ENCODE data around the gene ZSWIM3. TPM values are rescaled to one million over a fixed set of nuclear protein-coding genes. Genes with fewer than 3 reads are reported as not detected.
"Not testable (repeated sequence)": the region's sequence is repeated elsewhere in the genome, so short reads cannot be mapped to it uniquely, and the experiment has no call there.

The ZSWIM3 gene
- total and polyA plus RNA-seq, 2 donors (not counting 3 experiments of a cell fraction or from before 2014, with no cell fraction given): 3.8 to 4.4 TPM

GRCh38 chr20:45899046-45899835 lies 41.8 kb downstream of the ZSWIM3 start:
- ChIA-PET POLR2A (interaction anchor here (0.6 to 0.7 kb wide), 2 partner anchors 35 to 36 kb away, joined by 4 read pairs; no protein-coding TSS in a partner anchor), CTCF (interaction anchor here (2.1 kb wide), 1 partner anchor 71 kb away, joined by 5 read pairs; no protein-coding TSS in a partner anchor)
- H3K36me3 ChIP-seq (ENCODE audit: control insufficient read depth in 2 of 2, extremely low read depth in 1 of 2, insufficient read depth in 2 of 2, low read length in 2 of 2): peaks cover 4 to 28% of the 10 kb centered on the region in 2 experiments
- no peaks in the 10 kb centered on the region for H3K9me3 ChIP-seq (replicated peaks; ENCODE audit: control insufficient read depth, insufficient read depth, low read length)
- H3K79me2 ChIP-seq (ENCODE audit: control insufficient read depth, insufficient read depth, low read length): no peaks in the 10 kb centered on the region
- H3K27me3 ChIP-seq (ENCODE audit: control insufficient read depth in 2 of 2, insufficient read depth in 2 of 2, low read length in 2 of 2): no peaks in the 10 kb centered on the region
- TF ChIP-seq MYC (IDR thresholded peaks at IDR 0.05; ENCODE audit: low read depth, low read length) (no peak), EZH2 (IDR thresholded peaks at IDR 0.05; ENCODE audit: borderline replicate concordance, low read depth, low read length, severe bottlenecking) (no peak), POLR2AphosphoS5 (IDR thresholded peaks at IDR 0.05; ENCODE audit: insufficient read depth, low read depth, low read length) (no peak), FOS (IDR thresholded peaks at IDR 0.05; ENCODE audit: borderline replicate concordance, insufficient read depth, low read length) (no peak), GATA2 (IDR thresholded peaks at IDR 0.05; ENCODE audit: insufficient read depth, insufficient read length, low read depth, low read length) (no peak), POLR2A (IDR thresholded peaks at IDR 0.05; ENCODE audit: low read depth, low read length) (no peak), MAX (IDR thresholded peaks at IDR 0.05; ENCODE audit: insufficient read depth, insufficient read length) (no peak), CTCF (IDR thresholded peaks at IDR 0.05; ENCODE audit: extremely low read depth in 1 of 2, insufficient read depth in 1 of 2, low read depth in 1 of 2, low read length in 2 of 2) (no peak), JUN (IDR thresholded peaks at IDR 0.05; ENCODE audit: borderline replicate concordance, insufficient read depth, insufficient read length, low read depth) (no peak)
- FAIRE-seq (no peak), DNase-seq (ENCODE audit: low read depth, low spot score) (no peak)
- no peaks in the 10 kb centered on the region for H3K9me1 ChIP-seq (replicated peaks; ENCODE audit: control insufficient read depth, extremely low read depth, insufficient read depth, low read length)
- no TSS peak for BruUV-seq (replicated peaks)
- dilution Hi-C loops (cut with MboI; ENCODE audit: extremely low pct_ligation_motif_present, low sequenced_read_pairs) (no loop called here), intact Hi-C loops (cut with micrococcal nuclease) (no loop called here)
- H4K20me1 ChIP-seq (replicated peaks; ENCODE audit: control insufficient read depth, extremely low read depth, insufficient read depth, low read length): no peaks in the 10 kb centered on the region
- H2AFZ ChIP-seq (ENCODE audit: low read depth, low read length): no peak overlapping the region
- H3K4me1 ChIP-seq (ENCODE audit: control insufficient read depth, extremely low read depth, insufficient read depth, low read length): no peaks in the 10 kb centered on the region
- H3K9ac ChIP-seq (replicated peaks; ENCODE audit: extremely low read depth, insufficient read depth, low read length): no peak overlapping the region
- no peak overlapping the region for H3K4me2 ChIP-seq (ENCODE audit: insufficient read depth, low read length)
- no peak overlapping the region for H3K4me3 ChIP-seq (replicated peaks in 1 of 3; ENCODE audit: insufficient read depth in 1 of 3, low read depth in 1 of 3, low read length in 3 of 3)
- no peak overlapping the region for H3K27ac ChIP-seq (ENCODE audit: insufficient read depth, low read depth, low read length)

GRCh38 chr20:45901332-45901731 lies 43.9 kb downstream of the ZSWIM3 start:
- H3K36me3 ChIP-seq (ENCODE audit: control insufficient read depth in 2 of 2, extremely low read depth in 1 of 2, insufficient read depth in 2 of 2, low read length in 2 of 2): peaks cover 4 to 27% of the 10 kb centered on the region in 2 experiments
- H3K9ac ChIP-seq (replicated peaks; ENCODE audit: extremely low read depth, insufficient read depth, low read length); H3K9me1 ChIP-seq (replicated peaks; ENCODE audit: control insufficient read depth, extremely low read depth, insufficient read depth, low read length); H3K4me1 ChIP-seq (ENCODE audit: control insufficient read depth, extremely low read depth, insufficient read depth, low read length); POLR2A ChIA-PET; H4K20me1 ChIP-seq (replicated peaks; ENCODE audit: control insufficient read depth, extremely low read depth, insufficient read depth, low read length); DNase-seq (ENCODE audit: low read depth, low spot score); H3K79me2 ChIP-seq (ENCODE audit: control insufficient read depth, insufficient read depth, low read length); H3K27ac ChIP-seq (ENCODE audit: insufficient read depth, low read depth, low read length); H3K27me3 ChIP-seq (ENCODE audit: control insufficient read depth in 2 of 2, insufficient read depth in 2 of 2, low read length in 2 of 2); BruUV-seq (replicated peaks); H3K4me2 ChIP-seq (ENCODE audit: insufficient read depth, low read length); H3K4me3 ChIP-seq (replicated peaks in 1 of 3; ENCODE audit: insufficient read depth in 1 of 3, low read depth in 1 of 3, low read length in 3 of 3); H2AFZ ChIP-seq (ENCODE audit: low read depth, low read length); dilution Hi-C loops (cut with MboI; ENCODE audit: extremely low pct_ligation_motif_present, low sequenced_read_pairs); FAIRE-seq; H3K9me3 ChIP-seq (replicated peaks; ENCODE audit: control insufficient read depth, insufficient read depth, low read length); intact Hi-C loops (cut with micrococcal nuclease): not testable (repeated sequence)
- CTCF ChIA-PET: interaction anchor here (0.9 kb wide), 1 partner anchor 11 kb away, joined by 3 read pairs; no protein-coding TSS in a partner anchor
